GM18870 (cell line): ENCODE results near the gene EPHA4.

Experiments used
- ATAC-seq: cut with Tn5 transposase; IDR thresholded peaks from one replicate; pipeline ENCODE4 v1.9.1; 2021; ENCODE audit warnings: moderate library complexity; ENCODE audit not compliant: unreplicated experiment

EPHA4 gene

GRCh38 chr2:221571551-221572218 is 419 bp downstream of the EPHA4 start:
- ATAC-seq = peak; percentile 10

GRCh38 chr2:221571025-221571550 is 1.0 kb downstream of the EPHA4 start:
- no peak for ATAC-seq

DNA sequence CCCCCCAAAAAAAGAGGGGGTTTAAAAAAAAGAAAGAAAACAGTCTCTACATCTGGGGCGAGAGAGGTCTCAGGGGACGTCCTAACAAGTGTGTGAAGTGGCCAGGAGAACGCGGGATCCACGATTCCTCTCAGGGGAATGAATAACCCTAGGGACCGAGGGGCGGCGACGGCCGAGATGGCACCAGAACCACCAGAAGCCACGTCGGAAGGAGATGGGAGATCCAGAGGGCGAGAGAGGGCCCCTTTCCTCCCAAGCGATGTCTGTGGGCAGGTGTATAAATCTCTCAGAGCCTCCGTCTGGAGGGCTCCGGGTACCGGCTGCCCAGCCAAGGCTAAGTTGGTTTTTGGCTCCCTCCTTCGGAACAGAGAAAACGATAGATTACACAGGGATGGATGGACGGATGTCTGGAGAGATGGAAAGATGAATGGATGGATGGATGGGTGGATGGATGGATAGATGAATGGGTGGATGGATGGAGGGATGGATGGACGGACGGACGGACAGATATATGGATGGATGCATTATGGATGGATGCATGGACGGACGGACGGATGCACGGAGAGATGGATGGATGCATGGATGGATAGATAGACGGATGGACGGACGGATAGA is 1.7 kb downstream of the EPHA4 start:
- ATAC-seq = no peak

- no peak for ATAC-seq
These were observed 2.2 kb downstream of the EPHA4 start for GRCh38 chr2:221569871-221570270.

DNA sequence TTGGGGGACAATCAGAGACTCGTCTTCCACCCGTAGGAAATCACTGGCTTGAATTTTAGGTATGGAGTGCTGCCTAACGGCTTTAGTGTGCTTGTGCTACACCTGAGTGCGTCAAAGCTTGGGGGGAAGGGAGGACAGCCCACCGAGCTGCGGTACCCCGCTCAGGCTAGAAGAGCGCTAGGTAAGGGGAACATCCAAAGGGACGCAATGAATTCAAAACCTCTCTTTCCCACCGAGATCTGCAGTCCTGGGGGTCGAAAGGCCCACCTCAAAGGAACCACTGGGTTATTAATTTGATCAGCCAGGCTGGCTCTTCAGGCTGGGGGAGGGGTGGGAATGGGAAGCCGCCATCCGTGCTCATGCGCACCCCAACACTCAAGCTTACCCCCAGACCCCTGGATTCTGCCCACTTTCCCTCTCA is 2.7 kb downstream of the EPHA4 start:
- no peak for ATAC-seq

- no peak for ATAC-seq
These were observed 3.8 kb downstream of the EPHA4 start for GRCh38 chr2:221568299-221568698.

DNA sequence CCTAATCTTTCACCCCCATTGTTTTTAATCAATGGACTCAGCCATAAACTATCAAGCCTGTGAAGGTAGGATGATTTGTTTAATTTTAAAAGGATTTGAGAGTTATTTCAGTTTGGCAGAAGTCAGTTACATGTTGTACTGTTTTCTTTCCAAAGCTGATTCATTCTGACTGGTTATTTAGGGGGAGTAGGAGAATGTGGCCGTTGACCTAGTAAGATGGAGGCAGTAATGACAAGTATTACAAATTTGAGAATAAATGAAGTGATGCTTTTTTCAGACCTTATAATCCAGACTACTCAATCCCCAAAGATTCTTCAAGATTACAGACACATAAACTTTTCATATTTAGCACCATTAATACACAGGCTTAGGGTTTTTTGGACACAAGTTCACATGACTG is 4.3 kb downstream of the EPHA4 start:
- ATAC-seq = no peak

DNA sequence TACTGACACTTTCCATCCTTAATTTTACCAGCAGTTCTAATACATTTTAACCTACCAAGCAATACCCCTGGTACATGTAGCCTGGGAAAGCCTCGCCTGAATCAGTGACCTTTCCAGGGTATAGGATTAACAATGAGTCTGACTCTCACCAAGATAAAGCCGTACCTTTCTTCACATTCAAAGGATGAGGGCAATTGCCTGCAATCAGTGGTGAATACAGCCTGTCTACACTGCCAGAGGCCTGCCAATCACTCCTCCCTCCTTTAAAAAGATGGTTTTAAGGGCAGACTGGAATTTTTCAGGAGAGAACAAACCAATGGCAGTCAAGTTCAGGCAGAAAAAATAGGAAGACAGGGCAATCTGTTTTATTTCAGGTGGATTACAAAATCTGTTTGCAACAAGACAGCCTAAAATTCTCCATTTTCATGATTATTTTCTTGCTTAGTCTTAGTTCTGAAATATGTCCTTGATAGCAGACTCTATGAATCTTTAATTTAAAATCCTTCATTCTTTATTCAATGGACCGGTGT is 4.8 kb downstream of the EPHA4 start:
- ATAC-seq = no peak

DNA sequence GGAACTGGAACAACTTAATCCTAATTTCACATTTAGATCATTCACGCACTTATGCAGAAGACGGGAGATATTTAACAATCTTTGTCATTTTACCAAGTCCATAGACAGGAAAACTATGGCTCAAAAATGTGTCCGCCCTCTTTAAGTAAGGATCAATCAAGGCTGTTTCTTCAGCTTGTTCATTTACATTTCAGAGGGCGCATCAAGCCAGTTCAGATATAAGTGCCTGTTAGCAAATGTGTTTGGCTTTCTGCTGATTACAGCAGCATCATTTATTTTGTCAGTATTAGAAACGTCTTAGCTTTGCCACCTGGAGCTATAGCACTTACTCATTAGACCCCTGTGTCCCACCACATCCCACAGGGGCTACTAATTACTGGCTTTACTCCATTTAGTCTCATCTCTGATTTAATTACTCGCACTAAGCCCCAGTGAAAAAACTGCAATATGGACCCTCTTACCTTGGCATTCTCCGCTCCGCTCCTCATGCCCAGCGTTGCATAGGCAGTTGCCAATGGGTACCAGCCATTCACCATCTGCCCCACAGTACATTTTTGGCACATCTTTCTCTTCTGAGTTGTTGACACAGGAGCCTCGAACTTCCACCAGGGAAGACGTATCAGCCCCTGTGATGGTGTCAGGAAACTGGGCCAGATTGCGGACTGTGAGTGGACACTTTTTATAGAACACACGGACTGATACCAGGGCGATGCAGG is 8.7 kb downstream of the EPHA4 start:
- ATAC-seq = no peak

DNA sequence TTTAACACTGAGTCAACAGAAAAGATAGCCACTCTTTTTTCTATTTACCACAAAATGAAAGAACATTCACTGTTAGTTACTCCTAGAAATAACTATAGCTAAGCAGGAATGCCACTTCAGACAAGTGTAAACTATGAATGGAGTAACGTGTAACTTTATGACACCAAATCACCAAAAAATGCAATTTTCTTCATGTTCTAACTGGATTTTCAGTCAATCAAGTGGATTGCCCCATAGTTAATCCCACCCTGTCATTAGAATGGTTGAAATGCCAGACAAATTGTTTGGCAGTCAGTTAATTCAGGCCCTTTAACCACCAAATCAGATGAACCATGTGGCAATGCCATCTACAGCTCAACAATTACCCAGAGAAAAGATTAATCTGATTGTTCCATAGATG is 9.9 kb downstream of the EPHA4 start:
- ATAC-seq = no peak

GRCh38 chr2:221561770-221562169 is 10.3 kb downstream of the EPHA4 start:
- ATAC-seq = no peak

DNA sequence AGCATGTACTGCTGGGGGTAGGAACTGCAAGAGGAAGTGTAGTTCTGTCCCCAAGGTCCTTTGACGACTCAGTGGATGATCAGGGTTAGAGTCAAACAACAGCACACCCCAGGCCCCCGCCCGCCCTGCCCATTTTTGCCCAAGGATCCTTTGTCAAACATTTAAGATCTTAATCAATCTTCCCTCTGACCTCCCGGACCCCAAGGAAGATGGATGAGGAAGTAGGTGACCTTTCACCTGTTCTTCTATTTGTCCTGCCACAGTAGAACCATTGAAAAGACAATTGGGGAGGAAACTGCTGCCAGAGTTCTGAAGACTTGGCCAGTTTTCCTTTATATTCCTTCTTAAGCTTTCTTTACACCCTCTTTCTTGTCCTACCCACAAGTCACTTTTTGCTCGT is 12.1 kb downstream of the EPHA4 start:
- no peak for ATAC-seq

DNA sequence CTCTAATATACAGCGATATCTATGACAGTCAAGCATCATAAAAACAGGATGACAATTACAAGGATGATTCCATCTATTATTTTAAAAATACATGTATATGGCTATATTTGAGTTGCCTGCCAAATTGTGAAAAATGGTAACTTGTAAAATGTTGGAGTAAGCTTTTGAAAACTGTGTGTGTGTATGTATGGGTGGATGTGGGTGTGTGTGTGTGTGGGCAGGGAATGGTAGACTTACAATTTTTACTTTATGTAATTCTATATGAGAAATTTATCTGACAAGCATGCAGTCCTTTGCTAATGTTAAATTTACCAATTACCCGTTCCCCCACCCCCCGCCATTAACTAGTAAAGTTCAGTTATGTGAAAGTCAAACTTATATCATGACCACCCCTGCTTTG is 14.0 kb downstream of the EPHA4 start:
- no peak for ATAC-seq

DNA sequence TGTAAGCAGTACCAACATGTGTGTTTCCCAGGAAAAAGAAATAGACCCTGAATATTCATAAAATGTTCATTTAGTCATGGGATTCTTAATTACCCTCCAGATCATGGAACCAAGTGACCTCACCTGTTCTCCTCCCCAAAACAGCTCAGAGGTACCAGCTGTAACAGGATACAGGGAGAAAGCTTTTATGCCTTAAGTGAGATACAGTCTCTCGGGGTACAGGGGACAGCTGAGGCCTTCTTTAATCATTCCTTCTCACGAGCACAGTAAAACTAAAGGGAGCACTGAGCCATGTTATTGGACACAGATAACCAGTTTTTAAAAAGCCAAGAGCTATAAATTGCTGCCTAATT is 16.6 kb downstream of the EPHA4 start:
- ATAC-seq = peak; percentile 38

DNA sequence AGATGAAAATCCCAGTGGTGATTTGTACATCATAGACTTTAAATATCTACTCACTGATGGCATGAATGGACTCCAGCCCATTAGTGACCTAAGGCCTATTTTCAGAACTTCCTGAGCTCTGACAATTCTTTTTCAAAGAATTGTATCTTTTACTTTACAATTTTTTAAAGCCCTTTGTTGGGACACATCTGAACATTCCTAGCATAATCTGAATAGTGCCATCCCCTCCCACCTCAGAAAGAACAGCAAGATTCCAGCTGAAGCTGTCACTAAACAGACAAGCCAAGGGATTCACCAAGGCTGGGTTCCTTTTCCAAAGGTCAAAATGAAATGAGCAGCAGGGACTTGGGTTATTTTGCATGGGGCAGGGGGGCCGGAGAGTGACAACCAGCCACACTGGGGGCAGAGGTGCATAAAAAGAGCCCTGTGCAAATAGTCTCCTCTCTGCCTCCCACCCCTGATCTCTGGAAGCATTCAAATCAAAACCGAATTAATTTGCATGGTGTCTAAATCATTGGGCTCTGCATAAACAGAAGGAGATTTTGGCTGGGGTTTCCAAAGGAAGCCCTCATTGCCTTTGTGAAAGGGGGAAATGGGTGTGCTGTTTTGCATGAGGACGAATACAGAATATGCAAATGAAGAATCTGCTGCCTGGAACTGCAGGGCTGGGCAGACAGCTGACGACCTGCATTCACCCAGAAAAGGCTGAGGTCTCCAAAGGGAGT is 17.2 kb downstream of the EPHA4 start:
- peak; percentile 97 for ATAC-seq

DNA sequence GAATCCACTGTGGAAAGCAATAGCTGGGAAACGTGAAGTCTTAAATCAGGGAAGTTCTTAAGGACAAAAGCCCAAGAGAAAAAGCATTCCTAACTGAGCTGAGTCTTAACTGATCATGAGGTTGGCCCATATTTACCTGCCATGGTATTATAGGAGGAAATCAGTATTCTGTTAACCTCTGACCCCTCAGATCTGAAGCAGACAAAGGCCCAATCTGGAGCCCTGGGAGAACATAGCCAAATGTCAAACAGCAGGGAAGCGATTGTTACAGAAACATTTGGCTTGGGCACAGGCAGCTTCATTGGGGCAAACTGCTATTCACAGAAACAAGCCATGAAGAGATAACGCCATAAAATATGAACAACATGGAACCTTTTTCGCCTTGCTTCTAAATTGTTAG is 18.8 kb downstream of the EPHA4 start:
- no peak for ATAC-seq

DNA sequence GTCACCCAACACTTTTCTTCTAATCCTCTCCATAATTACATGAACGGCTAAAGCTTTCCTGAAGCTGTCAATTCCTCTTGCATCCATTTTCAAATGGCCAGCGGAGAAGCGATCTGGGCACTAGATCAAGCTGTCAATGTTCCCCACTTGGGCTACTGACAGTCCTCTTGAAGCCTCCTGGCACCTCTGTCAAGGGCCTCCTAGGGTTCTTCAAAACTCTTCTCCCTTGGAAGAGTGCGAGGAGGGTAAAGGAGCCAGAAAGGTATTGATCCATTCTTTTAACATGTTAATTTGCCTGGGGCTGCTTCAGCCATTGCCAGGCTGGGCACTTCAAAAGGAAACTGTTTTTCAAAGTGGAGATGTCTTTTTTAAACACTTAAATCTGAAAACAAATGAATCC is 19.8 kb downstream of the EPHA4 start:
- no peak for ATAC-seq

DNA sequence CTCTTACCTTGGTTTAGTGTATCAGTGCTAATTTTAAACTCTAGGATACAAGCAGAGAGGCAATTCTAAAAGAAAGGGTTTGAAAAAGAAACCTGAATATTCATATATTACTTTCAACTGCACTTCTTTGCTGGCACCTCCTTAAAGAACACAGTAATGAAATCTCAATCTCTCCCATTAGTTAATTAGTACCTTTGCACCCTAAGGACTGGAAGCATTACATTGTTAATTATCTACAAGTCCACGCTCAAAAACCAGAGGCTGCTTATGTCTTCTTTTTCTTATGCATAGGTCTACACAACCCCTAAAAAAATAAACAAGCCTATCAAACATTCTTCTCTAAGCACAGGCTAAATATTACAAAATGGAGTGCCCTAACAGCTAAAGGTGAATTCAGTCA is 20.2 kb downstream of the EPHA4 start:
- ATAC-seq = peak; percentile 41

- peak; percentile 89 for ATAC-seq
These were observed 23.0 kb downstream of the EPHA4 start for GRCh38 chr2:221549143-221549542.

GRCh38 chr2:221546505-221547225 is 25.4 kb downstream of the EPHA4 start:
- no peak for ATAC-seq
